RPMI8226 (cell line): ENCODE data around the gene SMIM24.

Source experiments
- DNase-seq: peaks from one replicate; pipeline ENCODE4 v3.0.0-alpha.2; 2015

The SMIM24 gene

DNA sequence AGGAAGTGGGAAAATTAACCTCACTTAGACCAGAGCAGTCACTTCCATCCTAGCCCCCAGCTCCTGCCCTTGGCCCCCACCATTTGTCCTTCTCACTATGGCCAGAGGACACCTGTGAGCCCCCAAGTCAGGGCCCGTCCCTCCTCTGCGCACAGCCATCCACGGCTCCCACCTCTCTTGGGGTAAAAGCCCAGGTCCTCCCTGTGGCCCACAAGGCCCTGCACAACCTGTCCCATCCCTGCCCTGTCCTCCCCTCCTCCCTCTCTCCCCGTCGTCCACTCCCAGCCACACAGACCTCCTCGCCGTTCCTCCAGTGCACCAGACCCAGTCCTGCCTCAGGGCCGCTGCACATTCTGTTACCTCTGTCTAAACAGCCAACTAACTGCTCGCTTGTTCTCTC is 53.9 kb downstream of the SMIM24 start:
- DNase-seq: no peak
